Panc1 (cell line): ENCODE results near the gene FANCC.

Source experiments
- CTCF ChIP-seq: fragments of 450-650 bp; IDR thresholded peaks from 2 replicates; pipeline ENCODE4 v1.5.1; 2017; ENCODE audit warnings: mild to moderate bottlenecking
- SIN3A ChIP-seq: IDR thresholded peaks from 2 replicates; pipeline ENCODE4 v1.6.1; 2012; ENCODE audit warnings: low read depth, mild to moderate bottlenecking, low read length, moderate library complexity, borderline replicate concordance; ENCODE audit not compliant: insufficient read depth
- TCF7L2 ChIP-seq: IDR thresholded peaks from 2 replicates; pipeline ENCODE4 v1.6.1; 2011; ENCODE audit warnings: mild to moderate bottlenecking, low read depth, low read length, inconsistent platforms

- TF ChIP-seq CTCF (peak; percentile 84), TCF7L2 (no peak), SIN3A (no peak)
Measured at GRCh38 chr9:95131023-95131943, 186.2 kb downstream of the FANCC start.
